Measurements from ENCODE around the gene POLR2J3.
"Not testable (repeated sequence)": the region's sequence is repeated elsewhere in the genome, so short reads cannot be mapped to it uniquely, and the experiment has no call there.

POLR2J3 gene

GRCh38 chr7:102572261-102573239, at the start of gene POLR2J3:
Gene POLR2J3 (minus strand): TSS chr7:102572583. CDS start chr7:102572521, 62 bp downstream.
- peak; percentile 95 to 97 for DNase-seq

DNA sequence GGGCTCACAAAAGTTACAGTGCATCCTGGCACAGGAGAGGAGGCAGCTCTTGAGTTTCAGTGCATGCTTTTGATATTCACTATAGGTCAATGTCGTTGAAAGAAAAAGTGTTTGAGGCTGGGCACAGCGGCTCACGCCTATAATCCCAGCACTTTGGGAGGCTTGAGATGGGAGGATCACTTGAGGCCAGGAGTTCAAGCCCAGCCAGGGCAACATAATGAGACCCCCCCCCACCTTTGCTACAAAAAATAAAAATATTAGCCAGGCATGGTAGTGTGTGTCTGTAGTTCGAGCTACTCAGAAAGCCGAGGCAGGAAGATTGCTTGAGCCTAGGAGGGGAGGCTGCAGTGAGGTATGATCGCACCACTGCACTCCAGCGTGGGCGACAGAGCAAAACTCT, 45.7 kb upstream of the POLR2J3 start:
- DNase-seq = not testable (repeated sequence)

DNA sequence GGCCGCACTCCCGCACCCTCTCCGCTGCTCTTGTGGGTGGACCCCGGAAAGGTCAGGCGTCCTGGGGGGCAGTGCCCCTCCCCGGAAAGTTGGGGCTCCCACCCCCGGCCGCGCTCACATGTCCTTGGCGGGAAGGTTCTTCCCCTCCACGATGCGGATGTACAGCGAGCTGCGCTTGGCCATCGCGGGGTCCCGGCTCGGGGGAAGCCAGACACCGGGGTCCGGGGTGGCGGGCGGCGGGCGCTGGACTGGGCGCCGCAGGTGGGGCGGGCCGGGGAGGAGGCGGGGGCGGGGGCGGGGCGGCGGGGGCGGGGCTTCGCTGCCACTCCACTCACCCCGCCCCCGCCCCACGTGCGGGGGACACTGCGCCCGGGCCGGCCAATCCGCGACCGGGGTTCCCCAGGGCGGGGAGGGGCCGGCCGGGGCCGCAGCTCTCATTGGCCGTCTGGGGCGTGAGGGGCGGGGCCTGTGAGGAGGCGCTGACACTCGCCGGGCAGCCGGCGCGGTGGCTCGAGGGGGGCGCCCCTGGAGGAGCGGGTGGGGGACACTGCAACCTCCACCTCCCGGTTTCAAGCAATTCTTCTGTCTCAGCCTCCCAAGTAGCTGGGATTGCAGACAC, 44.2 kb upstream of the POLR2J3 start, which contains the start of gene RASA4:
Gene RASA4, minus strand, starts transcription at position 250 of the 619 bp plus-strand sequence. Its CDS starts 67 bp downstream, at position 183.
- peak; percentile 4 to 51 for DNase-seq

DNA sequence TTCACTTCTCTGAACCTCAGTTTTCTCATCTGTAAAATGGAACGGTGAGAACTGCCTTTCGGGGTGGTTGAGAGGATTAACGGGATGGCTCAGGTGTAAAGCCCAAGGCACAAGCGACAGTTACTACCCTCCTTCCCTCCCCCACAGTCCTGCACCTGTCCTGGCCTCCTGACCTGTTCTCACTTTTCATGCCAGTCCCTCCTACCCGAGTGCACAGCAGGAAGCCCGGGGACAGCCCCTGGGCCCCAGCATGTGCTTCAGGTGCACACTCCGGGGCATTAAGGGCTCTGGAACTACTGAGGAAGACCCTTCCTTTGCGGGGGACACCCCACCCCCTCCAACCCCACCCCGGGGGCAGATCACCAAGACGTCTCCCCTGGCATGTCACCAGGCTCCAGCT, 43.5 kb upstream of the POLR2J3 start:
- DNase-seq = not testable (repeated sequence)

DNA sequence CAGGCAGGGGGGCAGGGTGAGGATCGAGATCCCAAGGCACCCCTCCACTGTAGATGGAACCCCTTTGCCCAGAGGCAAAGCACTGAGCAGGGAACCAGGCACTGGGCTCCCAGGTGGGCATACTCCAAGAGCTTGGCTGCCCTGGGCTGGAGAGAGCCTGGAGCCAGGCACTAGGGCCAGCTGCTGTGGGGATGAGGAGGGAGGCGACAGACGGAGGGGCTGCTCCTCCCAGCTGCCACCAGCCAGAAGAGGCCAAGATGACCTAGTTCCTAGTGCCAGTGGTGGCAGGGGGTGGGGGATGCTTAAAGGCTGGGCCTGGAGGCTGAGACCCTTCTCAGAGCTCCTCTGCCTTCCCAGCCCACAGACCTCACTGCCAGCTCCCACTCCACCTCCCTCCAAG, 42.5 kb upstream of the POLR2J3 start:
- not testable (repeated sequence) for DNase-seq

- DNase-seq = not testable (repeated sequence)
These were observed 41.9 kb upstream of the POLR2J3 start for GRCh38 chr7:102614346-102614697.

- DNase-seq = not testable (repeated sequence)
These were observed 41.4 kb upstream of the POLR2J3 start for GRCh38 chr7:102613575-102614345.

DNA sequence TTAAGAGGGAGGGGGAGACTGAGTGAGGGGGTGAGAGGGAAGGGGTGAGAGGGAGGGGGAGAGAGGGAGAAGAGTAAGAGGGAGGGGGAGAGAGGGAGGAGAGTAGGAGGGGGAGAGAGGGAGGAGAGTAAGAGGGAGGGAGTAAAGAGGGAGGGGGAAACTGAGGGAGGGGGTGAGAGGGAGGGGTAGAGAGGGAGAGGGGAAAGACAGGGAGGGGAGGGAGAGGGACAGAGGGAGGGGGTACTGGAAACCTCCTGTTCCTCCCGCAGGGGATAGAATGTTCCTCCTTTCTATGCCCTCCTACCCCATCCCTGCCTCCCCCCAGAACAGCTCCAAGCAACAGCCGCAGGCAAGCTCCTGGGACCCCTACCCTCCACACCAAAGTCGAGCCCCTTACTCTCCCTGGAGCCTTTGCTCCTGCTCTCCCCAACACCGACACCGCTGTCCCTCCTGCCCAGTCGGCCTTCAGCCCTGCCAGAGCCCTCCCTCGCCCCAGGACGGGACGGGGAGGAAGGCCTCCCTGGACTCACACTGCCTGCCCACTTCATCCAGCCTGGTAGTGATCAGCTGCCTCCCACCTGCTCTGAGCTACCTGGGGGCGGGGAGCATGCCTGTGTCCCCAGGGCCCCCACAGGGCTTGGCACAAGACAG, 39.4 kb upstream of the POLR2J3 start:
- not testable (repeated sequence) for DNase-seq

DNA sequence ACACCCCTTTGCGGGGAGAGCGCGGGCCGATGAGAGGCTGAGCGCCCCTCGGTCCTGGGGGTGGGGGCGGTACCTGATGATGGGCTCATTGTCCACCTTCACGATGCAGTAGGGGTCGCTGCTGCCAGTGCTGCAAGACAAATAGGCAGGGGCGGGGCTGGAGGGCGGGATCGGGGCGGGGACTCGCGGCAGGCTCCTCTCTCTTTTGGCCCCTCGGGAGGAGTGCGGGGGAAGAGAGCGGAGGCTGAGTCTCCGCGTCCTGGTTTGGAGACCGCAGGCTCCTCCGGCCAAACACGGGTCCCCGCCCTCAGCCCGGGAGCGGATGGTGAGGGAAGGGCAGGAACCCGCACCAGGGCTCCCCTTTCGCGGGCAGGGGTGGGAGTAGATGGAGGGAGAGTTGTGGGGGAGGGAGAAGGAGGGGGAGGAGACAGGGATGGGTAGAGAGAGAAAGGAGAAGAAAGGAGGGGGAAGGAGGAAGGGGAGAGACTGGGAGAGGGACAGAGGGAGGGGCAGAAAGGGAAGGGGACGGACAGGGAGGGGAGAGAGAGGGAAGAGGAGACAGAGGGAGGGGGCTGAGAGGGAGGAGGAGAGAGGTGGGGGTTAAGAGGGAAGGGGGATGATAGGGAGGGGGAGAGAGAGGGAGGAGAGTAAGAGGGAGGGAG, 38.8 kb upstream of the POLR2J3 start:
- DNase-seq = not testable (repeated sequence)

DNA sequence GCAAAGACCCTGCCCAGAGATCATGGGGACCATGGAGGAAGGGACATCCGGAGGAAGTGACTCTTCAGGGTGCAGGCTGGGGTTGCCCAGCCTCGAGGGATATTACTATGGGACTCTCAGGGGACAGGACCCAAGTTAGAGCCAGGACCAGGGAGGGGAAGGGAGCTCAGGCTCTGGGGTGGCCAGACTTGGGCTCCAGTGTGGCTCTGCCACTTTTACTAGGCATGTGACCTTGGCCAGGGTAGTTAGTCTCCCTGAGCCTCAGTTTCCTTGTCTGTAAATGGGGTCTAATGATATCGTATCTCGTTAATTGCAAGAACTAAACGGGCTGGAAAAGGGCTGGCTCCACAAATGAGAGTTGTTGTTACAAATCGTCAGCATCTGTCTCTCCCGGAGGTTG, 38.1 kb upstream of the POLR2J3 start:
- not testable (repeated sequence) for DNase-seq

DNA sequence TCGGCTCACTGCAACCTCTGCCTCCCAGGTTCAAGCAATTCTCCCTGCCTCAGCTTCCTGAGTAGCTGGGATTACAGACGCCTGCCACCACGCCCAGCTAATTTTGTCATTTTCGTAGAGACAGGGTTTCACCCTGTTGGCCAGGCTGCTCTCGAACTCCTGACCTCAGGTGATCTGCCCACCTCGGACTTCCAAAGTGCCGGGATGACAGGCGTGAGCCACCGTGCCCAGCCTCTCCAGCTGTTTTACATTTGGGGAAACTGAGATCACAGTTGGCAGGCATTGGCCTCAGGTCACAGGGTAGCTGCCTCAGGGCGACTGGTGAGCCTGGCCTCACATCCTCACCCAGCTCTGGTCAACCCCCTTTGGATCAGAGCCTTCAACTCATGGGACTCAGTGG, 37.4 kb upstream of the POLR2J3 start:
- DNase-seq = not testable (repeated sequence)

DNA sequence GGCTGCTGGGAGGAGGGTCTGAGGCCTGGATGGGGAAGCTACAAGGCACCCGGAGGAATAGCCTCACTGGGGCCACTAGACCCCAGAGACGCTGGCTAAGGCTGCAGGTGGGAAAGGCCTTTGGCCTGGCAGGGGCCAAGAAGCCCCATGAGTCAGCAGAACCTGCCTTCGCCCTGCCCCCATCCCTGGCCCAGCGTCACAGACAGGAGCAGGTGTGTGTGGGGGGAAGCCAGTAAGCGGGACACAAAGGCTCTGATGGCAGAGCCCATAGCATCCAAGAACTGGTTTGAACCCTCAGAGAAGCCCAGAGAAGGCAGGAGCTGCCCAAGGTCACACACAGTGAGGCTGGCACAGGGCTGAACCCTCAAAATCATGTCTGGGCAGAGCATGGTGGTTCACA, 34.5 kb upstream of the POLR2J3 start:
- not testable (repeated sequence) for DNase-seq

- not testable (repeated sequence) for DNase-seq
These were observed 32.2 kb upstream of the POLR2J3 start for GRCh38 chr7:102604431-102605145.

- DNase-seq = not testable (repeated sequence)
These were observed 29.9 kb upstream of the POLR2J3 start for GRCh38 chr7:102602317-102602716.

DNA sequence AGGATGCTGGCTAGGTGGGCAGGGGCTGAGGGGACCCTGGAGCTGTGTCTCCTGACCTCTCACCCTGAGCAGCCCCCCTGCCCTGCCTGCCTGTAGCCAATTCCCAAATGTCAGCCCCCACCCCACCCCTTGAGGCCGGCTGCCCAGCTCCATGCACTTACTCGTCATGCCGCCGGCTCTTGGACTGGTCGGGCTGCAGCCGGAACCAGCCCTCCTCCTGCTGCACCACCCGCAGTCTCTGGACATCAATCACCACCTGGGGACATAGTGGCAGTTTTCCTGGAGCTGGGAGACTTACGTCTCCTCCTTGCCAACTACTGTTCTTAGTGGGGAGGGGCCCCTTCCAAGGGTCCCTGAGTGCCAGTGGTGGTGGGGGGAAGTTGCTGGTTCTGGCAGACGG, 27.3 kb upstream of the POLR2J3 start:
- DNase-seq = not testable (repeated sequence)

DNA sequence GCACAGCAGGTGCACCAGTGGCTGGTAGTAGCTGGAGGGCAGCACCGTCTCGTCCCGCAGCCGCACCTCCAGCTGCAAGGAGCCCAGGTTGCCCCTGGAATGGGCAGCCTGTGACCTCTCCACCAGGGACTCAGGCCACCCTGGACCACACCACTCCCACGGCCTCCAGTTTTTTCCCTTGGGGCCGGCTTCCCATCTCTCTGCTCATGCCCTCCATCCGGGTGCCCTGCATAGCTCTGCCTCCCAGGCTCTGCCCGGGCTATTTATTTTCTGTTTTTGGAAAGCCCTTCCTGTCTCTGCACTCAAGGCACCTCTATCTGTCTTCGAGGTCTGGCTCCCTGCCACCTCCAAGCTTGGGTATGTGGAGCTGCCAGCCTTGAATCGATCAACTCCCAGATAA, 23.7 kb upstream of the POLR2J3 start:
- not testable (repeated sequence) for DNase-seq

- not testable (repeated sequence) for DNase-seq
These were observed 21.4 kb upstream of the POLR2J3 start for GRCh38 chr7:102593637-102594334.

DNA sequence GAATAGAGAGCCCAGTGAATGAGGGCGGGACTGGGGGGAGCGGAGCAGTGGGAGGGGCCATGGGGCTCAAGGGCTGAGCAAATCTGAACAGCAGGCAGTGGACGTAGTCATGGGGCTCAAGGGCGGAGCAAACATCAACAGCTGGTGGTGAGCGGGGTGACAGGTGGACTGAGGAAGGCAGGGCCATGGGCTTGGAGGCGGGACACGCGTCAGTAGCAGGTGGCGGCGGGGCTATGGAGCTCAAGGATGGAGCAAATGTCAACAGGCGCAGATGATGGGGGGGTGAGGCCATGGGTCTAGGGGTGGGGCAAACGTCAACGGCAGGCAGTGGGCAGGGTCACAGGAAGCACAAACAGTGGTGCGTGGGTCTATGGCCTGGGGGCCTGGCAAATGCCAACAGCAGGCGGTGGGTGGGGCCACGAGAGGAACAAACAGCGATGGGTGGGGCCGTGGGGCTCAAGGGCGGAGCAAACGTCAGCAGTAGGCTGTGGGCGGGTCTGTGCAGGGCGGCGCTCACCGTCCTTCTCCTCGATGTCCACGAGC, 20.2 kb upstream of the POLR2J3 start:
- DNase-seq = peak; percentile 63 to 71

- DNase-seq = not testable (repeated sequence)
These were observed 17.5 kb upstream of the POLR2J3 start for GRCh38 chr7:102589857-102590256.

- not testable (repeated sequence) for DNase-seq
These were observed 11.1 kb upstream of the POLR2J3 start for GRCh38 chr7:102583495-102583894.

All from CD4-positive, alpha-beta T cell treated with Interleukin-1 beta for 1 hour (primary cell).